ENCODE measurements around the gene OR5I1. TPM values are rescaled to one million over a fixed set of nuclear protein-coding genes. Genes with fewer than 3 reads are reported as not detected.
"Not testable (repeated sequence)": the region's sequence is repeated elsewhere in the genome, so short reads cannot be mapped to it uniquely, and the experiment has no call there.

The OR5I1 gene
- total RNA-seq, 4 donors from 2014 or later: not detected

DNA sequence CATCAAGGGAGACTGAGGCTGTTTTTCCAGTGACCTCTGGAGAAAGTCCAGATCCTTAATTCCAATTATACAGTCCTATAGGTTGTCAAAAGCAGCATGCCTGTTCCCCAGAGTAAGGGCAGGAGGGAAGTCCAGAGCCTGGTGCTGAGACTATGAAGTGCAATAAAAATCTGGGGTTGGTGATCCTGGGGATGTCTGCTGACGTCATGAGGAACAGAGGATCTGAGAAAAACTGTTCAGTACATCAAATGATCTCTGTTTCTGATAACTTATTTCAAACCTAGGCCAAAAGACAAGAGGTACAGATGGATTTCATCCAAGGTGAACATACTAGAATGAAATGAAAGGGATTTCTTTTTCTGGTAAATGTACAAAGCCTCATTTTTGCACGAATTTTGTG lies 33.9 kb downstream of the OR5I1 start:
- Histone ChIP-seq H3K4me1 (no peaks in the 10 kb centered on the region), H3K4me3 (no peak overlapping the region), H3K9me3 (no peaks in the 10 kb centered on the region), H3K27me3 (no peaks in the 10 kb centered on the region), H3K27ac (no peak overlapping the region), H3K36me3 (no peaks in the 10 kb centered on the region)
- DNase-seq (ENCODE audit: low spot score in 2 of 2): no peak
- WGBS, 2 donors: 26 to 31% methylated on average over 2 of the region's 2 CpGs
- TF ChIP-seq, protein P1, sequence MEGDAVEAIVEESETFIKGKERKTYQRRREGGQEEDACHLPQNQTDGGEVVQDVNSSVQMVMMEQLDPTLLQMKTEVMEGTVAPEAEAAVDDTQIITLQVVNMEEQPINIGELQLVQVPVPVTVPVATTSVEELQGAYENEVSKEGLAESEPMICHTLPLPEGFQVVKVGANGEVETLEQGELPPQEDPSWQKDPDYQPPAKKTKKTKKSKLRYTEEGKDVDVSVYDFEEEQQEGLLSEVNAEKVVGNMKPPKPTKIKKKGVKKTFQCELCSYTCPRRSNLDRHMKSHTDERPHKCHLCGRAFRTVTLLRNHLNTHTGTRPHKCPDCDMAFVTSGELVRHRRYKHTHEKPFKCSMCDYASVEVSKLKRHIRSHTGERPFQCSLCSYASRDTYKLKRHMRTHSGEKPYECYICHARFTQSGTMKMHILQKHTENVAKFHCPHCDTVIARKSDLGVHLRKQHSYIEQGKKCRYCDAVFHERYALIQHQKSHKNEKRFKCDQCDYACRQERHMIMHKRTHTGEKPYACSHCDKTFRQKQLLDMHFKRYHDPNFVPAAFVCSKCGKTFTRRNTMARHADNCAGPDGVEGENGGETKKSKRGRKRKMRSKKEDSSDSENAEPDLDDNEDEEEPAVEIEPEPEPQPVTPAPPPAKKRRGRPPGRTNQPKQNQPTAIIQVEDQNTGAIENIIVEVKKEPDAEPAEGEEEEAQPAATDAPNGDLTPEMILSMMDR (IDR thresholded peaks at IDR 0.05): no peak
- TF ChIP-seq EP300 (IDR thresholded peaks at IDR 0.05) (no peak), POLR2A (IDR thresholded peaks at IDR 0.05) (no peak)

DNA sequence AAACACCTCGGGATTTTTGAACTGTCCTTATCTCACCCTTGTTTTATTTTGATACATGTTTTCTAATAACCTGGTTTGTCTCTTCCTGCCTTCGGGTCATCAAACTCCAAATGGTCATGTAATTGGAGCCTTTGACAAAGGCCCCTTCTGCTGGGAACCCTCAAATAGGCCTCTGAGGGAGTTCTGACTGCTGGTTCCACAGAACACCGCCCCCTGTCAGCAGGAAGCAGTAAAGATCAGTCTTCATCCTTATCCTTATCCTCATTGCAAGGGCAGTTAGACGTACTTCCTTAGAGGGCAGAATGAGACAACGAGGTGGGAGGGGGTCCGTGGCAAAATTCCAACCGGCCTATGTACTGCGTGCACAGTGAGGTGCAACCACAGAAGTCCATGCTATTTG lies 41.0 kb downstream of the OR5I1 start:
- no peaks in the 10 kb centered on the region for H3K4me1 ChIP-seq
- H3K9me3 ChIP-seq: no peaks in the 10 kb centered on the region
- no peaks in the 10 kb centered on the region for H3K27me3 ChIP-seq
- 60 to 66% methylated on average over 8 of the region's 8 CpGs for WGBS, 2 donors
- H3K36me3 ChIP-seq: no peaks in the 10 kb centered on the region
- H3K4me3 ChIP-seq: no peak overlapping the region
- no peak for TF ChIP-seq EP300 (IDR thresholded peaks at IDR 0.05)
- TF ChIP-seq POLR2A (IDR thresholded peaks at IDR 0.05): no peak
- no peak for DNase-seq (ENCODE audit: low spot score in 2 of 2)
- H3K27ac ChIP-seq: no peak overlapping the region

DNA sequence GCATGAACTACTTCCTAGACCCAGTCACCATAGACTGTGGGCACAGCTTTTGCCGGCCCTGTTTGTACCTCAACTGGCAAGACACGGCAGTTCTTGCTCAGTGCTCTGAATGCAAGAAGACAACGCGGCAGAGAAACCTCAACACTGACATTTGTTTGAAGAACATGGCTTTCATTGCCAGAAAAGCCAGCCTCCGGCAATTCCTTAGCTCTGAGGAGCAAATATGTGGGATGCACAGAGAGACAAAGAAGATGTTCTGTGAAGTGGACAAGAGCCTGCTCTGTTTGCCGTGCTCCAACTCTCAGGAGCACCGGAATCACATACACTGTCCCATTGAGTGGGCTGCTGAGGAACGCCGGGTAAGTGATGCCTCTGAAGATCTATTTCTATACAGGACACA lies 50.7 kb downstream of the OR5I1 start:
- DNase-seq (ENCODE audit: low spot score in 2 of 2); H3K36me3 ChIP-seq; H3K27me3 ChIP-seq; H3K27ac ChIP-seq; H3K9me3 ChIP-seq; H3K4me1 ChIP-seq; H3K4me3 ChIP-seq: not testable (repeated sequence)
- 77 to 81% methylated on average over 9 of the region's 9 CpGs for WGBS, 2 donors

Other genes with a start within 250 kb of the OR5I1 start
- gene OR5D13, start 163.0 kb downstream of the OR5I1 start, total RNA-seq: not detected
- not detected for gene OR5D14, start 140.8 kb downstream of the OR5I1 start, total RNA-seq
- gene OR5L1, start 125.0 kb downstream of the OR5I1 start, total RNA-seq: not detected
- not detected for gene OR5D18, start 116.8 kb downstream of the OR5I1 start, total RNA-seq
- gene OR5L2, start 109.2 kb downstream of the OR5I1 start, total RNA-seq: not detected
- not detected for gene OR5D16, start 97.6 kb downstream of the OR5I1 start, total RNA-seq
- not detected for gene TRIM51, start 53.1 kb downstream of the OR5I1 start, total RNA-seq
- not detected for gene OR5W2, start 21.8 kb downstream of the OR5I1 start, total RNA-seq
- not detected for gene OR10AG1, start 33.5 kb upstream of the OR5I1 start, total RNA-seq
- not detected for gene OR5F1, start 58.2 kb upstream of the OR5I1 start, total RNA-seq
- not detected for gene OR5AS1, start 91.3 kb upstream of the OR5I1 start, total RNA-seq
- gene OR8I2, start 156.9 kb upstream of the OR5I1 start, total RNA-seq: not detected
- not detected for gene OR8H2, start 167.3 kb upstream of the OR5I1 start, total RNA-seq
- gene OR8H3, start 186.0 kb upstream of the OR5I1 start, total RNA-seq: not detected
- not detected for gene OR8J3, start 203.8 kb upstream of the OR5I1 start, total RNA-seq
- gene OR8K5, start 223.9 kb upstream of the OR5I1 start, total RNA-seq: not detected
- not detected for gene OR5J2, start 240.2 kb upstream of the OR5I1 start, total RNA-seq

Data from tibial nerve (tissue), 4 donors.